ACC112 (cell line): ENCODE measurements around the gene BPIFB3.
"Not testable (repeated sequence)": the region's sequence is repeated elsewhere in the genome, so short reads cannot be mapped to it uniquely, and the experiment has no call there.

ENCODE experiments used
- H2AFZ ChIP-seq: fragments of 200-600 bp; sonication (generic); one replicate; pipeline ENCODE4 v1.6.0; 2017; ENCODE audit warnings: antibody characterized with exemption, low read length; ENCODE audit not compliant: unreplicated experiment
- H3K27ac ChIP-seq: fragments of 200-600 bp; sonication (generic); 2 replicates; pipeline ENCODE4 v1.5.1; 2014; ENCODE audit warnings: low read depth, mild to moderate bottlenecking, antibody characterized with exemption, low read length, moderate library complexity
- H3K27me3 ChIP-seq: fragments of 200-600 bp; sonication (generic); 2 replicates; pipeline ENCODE4 v1.6.1; 2014; ENCODE audit warnings: mild to moderate bottlenecking, antibody characterized with exemption, low read length, moderate library complexity, mixed read lengths; ENCODE audit not compliant: insufficient read depth
- H3K36me3 ChIP-seq: fragments of 200-600 bp; sonication (generic); 2 replicates; pipeline ENCODE4 v1.6.1; 2016; ENCODE audit warnings: mild to moderate bottlenecking, antibody characterized with exemption, low read length, moderate library complexity, mixed read lengths; ENCODE audit not compliant: insufficient read depth
- H3K4me1 ChIP-seq: fragments of 200-600 bp; sonication (generic); one replicate; pipeline ENCODE4 v1.6.1; 2016; ENCODE audit warnings: low read length, mixed read lengths; ENCODE audit not compliant: insufficient read depth, unreplicated experiment, control insufficient read depth
- H3K4me3 ChIP-seq: fragments of 200-600 bp; sonication (generic); 2 replicates; pipeline ENCODE4 v1.5.1; 2014; ENCODE audit warnings: mild to moderate bottlenecking, low read depth, low read length
- H3K79me2 ChIP-seq: fragments of 200-600 bp; sonication (generic); one replicate; pipeline ENCODE4 v1.6.0; 2016; ENCODE audit warnings: low read length; ENCODE audit not compliant: control insufficient read depth, unreplicated experiment, insufficient read depth

The BPIFB3 gene

DNA sequence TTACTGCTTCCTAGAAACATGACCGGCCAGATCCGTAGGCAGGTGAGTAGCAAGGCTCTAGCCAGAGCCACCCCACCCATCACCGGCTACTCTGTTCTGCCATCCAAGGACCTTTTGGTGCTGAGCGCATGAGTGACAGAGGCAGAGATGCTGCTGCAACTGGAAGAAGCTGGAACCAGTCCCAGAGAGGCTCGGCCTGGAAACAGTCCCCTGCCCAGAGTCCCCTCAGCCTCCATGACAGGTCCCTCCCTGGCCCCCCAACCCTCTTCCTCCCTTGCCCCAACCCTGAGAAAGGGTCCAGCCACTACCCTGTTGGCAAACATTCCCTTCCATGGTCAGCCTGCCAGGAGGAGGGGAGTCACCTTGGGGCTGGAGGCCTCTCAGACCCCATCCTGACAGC, 57.6 kb downstream of the BPIFB3 start:
- Histone ChIP-seq H3K27me3 (peaks cover 28% of the 10 kb centered on the region), H2AFZ (no peak overlapping the region), H3K27ac (no peak overlapping the region), H3K4me3 (no peak overlapping the region), H3K36me3 (no peaks in the 10 kb centered on the region), H3K4me1 (no peaks in the 10 kb centered on the region), H3K79me2 (no peaks in the 10 kb centered on the region)

GRCh38 chr20:33112547-33113386, 59.1 kb downstream of the BPIFB3 start:
- H3K79me2 ChIP-seq, result no peaks in the 10 kb centered on the region
- no peak overlapping the region for H3K4me3 ChIP-seq
- no peaks in the 10 kb centered on the region for H3K36me3 ChIP-seq
- H3K27ac ChIP-seq, result no peak overlapping the region
- no peaks in the 10 kb centered on the region for H3K4me1 ChIP-seq
- H3K27me3 ChIP-seq, result peaks cover 28% of the 10 kb centered on the region
- H2AFZ ChIP-seq, result no peak overlapping the region

DNA sequence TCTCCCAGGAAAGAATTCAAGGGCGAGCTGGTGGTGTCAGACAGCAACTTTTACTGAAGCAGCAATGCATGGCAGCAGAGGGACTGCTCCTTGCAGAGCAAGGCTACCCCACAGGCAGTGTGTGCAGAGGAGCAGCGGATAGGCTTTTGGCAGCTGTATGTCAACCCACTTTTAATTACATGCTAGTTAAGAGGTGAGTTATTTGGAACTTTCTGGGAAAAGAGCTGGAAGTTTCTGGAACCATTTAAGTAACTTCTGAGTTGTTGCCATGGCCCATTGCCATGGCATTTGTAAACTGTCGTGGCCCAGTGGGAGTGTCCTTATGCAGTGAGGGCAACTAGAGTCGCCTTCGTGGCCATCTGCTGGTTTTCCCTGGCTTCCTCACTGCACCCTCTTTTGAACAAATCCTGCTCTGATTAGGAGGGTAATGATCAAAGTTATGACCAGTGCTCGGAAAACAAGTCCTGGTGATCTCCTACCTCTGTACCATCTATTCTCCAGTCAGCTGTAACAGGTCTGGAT, 59.7 kb downstream of the BPIFB3 start:
- no peak overlapping the region for H2AFZ ChIP-seq

DNA sequence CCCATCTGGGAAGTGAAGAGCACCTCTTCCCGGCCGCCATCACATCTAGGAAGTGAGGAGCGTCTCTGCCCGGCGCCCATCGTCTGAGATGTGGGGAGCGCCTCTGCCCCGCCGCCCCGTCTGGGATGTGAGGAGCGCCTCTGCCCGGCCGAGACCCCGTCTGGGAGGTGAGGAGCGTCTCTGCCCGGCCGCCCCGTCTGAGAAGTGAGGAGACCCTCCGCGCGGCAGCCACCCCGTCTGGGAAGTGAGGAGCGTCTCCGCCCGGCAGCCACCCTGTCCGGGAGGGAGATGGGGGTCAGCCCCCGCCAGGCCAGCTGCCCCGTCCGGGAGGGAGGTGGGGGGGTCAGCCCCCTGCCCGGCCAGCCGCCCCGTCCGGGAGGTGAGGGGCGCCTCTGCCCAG, 61.8 kb downstream of the BPIFB3 start:
- H3K4me3 ChIP-seq, H3K36me3 ChIP-seq, H3K27ac ChIP-seq: not testable (repeated sequence)

More for the DNA sequence above, 59.7 kb downstream of the BPIFB3 start:
- H3K27ac ChIP-seq, result no peak overlapping the region
- H3K36me3 ChIP-seq, result no peaks in the 10 kb centered on the region
- H3K27me3 ChIP-seq, result peaks cover 28% of the 10 kb centered on the region
- H3K4me3 ChIP-seq, result no peak overlapping the region
- no peaks in the 10 kb centered on the region for H3K4me1 ChIP-seq
- no peaks in the 10 kb centered on the region for H3K79me2 ChIP-seq

DNA sequence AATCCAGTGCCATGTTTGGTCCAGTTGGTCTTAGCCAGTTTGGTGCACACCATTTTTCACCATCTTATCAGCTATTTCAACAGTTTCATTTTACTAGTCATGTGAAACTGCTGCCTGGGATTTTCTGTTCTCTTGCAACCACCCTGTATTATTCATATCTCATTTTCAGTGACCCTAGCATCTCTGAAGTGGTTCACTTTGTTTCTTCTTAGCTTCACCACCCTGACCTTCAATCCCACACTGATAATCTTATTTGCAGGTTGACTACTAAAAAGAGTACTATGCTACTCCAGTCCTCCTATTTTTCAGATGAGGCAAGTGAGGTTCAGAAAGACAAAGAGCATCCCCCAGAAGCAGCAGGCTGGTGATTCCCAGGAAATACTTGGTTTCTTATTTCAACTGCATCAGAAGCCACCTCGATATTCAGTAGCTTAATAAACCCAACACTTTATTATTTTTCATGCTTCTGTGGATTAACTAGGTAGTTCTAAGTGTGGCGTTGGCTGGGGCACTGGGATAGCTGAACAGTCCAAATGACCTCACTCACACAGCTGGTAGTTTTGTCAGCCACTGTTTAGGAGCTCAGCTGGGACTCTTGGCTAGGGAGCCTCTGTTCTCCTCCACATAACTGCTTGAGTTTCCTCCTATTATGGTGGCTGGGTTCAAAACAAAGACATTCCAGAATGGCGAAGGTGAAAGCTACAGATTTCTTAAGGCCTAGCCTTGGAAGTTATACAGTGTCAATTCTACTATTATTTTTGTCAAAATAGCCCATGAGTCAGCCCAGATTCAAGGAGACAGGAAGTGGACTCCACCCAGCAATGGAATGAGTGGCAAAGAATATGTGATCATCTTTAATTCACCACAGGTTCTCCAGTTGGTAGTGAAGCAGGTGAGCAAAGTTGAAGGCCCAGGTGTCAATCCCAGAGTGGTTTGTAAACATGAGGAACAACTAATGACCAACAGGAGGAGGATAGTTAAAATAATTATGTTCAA, 66.3 kb downstream of the BPIFB3 start:
- Histone ChIP-seq H3K79me2 (no peaks in the 10 kb centered on the region), H3K27ac (no peak overlapping the region), H3K27me3 (peaks cover 14% of the 10 kb centered on the region), H2AFZ (no peak overlapping the region), H3K4me1 (no peaks in the 10 kb centered on the region), H3K36me3 (no peaks in the 10 kb centered on the region), H3K4me3 (no peak overlapping the region)

More for the DNA sequence above, 61.8 kb downstream of the BPIFB3 start:
- H3K27me3 ChIP-seq, result peaks cover 28% of the 10 kb centered on the region
- H2AFZ ChIP-seq, H3K79me2 ChIP-seq, H3K4me1 ChIP-seq: not testable (repeated sequence)

- Histone ChIP-seq H3K79me2 (no peaks in the 10 kb centered on the region), H3K36me3 (no peaks in the 10 kb centered on the region), H3K27me3 (peaks cover 22% of the 10 kb centered on the region), H3K4me1 (no peaks in the 10 kb centered on the region), H3K27ac (no peak overlapping the region), H3K4me3 (no peak overlapping the region), H2AFZ (no peak overlapping the region)
These were observed 67.2 kb downstream of the BPIFB3 start for GRCh38 chr20:33120934-33121333.

DNA sequence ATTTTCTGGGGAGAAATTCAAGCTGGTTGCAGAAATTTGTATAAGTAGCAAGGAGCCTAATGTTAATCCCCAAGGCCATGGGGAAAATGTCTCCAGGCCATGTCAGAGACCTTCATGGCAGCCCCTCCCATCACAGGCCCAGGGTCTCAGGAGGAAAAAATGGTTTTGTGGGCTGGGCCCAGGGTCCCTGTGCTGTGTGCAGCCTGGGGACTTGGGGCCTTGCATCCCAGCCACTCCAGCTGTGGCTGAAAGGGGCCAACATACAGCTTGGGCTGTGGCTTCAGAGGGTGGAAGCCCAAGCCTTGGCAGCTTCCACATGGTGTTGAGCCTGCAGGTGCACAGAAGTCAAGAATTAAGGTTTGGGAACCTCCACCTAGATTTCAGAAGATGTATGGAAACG, 68.6 kb downstream of the BPIFB3 start:
- not testable (repeated sequence) for H2AFZ ChIP-seq, H3K4me3 ChIP-seq, H3K27ac ChIP-seq, H3K4me1 ChIP-seq, H3K36me3 ChIP-seq, H3K79me2 ChIP-seq
- peaks cover 32% of the 10 kb centered on the region for H3K27me3 ChIP-seq
